ENCODE data around the gene ATF2.

- TF ChIP-seq, protein P1, sequence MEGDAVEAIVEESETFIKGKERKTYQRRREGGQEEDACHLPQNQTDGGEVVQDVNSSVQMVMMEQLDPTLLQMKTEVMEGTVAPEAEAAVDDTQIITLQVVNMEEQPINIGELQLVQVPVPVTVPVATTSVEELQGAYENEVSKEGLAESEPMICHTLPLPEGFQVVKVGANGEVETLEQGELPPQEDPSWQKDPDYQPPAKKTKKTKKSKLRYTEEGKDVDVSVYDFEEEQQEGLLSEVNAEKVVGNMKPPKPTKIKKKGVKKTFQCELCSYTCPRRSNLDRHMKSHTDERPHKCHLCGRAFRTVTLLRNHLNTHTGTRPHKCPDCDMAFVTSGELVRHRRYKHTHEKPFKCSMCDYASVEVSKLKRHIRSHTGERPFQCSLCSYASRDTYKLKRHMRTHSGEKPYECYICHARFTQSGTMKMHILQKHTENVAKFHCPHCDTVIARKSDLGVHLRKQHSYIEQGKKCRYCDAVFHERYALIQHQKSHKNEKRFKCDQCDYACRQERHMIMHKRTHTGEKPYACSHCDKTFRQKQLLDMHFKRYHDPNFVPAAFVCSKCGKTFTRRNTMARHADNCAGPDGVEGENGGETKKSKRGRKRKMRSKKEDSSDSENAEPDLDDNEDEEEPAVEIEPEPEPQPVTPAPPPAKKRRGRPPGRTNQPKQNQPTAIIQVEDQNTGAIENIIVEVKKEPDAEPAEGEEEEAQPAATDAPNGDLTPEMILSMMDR (IDR thresholded peaks at IDR 0.05) = no peak
- TF ChIP-seq EP300 (IDR thresholded peaks at IDR 0.05) (no peak), POLR2A (IDR thresholded peaks at IDR 0.05; ENCODE audit: low read depth) (no peak), POLR2AphosphoS5 (IDR thresholded peaks at IDR 0.05) (no peak)
These were observed 3.8 kb downstream of the ATF2 start for GRCh38 chr2:175164235-175164634.
